ENCODE results near the gene PPME1.

Gene PPME1

DNA sequence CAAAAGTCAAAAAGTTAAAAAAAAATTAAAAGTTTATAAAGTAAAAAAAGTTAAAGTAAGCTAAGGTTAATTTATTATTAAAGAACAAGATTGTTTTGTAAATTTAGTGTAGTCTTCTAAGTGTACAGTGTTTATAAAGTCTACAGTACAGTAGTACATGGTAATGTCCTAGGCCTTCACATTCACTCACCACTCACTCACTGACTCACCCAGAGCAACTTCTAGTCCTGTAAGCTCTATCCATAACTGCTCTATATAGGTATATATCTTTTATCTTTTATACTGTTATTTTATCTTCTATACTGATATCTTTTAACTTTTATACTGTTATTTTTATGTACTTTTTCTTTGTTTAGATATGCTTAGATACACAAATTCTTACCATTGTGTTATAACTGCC is 11.4 kb upstream of the PPME1 start:
- DNase-seq (ENCODE audit: low read depth in 2 of 2) = no peak

GRCh38 chr11:74162681-74163467 is 8.2 kb upstream of the PPME1 start:
- no peak for DNase-seq (ENCODE audit: low read depth in 2 of 2)

DNA sequence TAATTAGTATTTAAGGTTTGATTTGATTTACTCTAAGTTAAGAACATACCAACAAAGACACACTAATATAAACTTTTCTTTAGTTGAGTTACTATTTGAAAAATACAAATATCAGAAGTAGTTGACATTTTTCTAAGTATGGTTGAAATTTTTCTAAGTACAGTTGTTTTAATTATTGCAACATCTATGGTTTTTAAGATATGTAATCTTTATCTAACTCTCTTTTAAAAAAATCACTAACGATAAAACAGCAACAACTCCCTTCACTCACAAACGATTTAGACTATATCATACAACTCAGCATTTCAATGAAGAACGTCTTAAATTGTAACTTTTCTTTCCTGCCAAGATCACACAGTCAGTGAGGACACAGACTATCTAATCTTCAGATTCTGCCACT is 2.3 kb upstream of the PPME1 start:
- no peak for DNase-seq (ENCODE audit: low read depth in 2 of 2)

GRCh38 chr11:74169738-74170458 is 1.2 kb upstream of the PPME1 start:
- DNase-seq (ENCODE audit: low read depth in 2 of 2) = no peak

GRCh38 chr11:74171630-74171968 is 510 bp downstream of the PPME1 start:
- no peak for DNase-seq (ENCODE audit: low read depth in 2 of 2)

- no peak for DNase-seq (ENCODE audit: low read depth in 2 of 2)
Observed at GRCh38 chr11:74171997-74172396, 908 bp downstream of the PPME1 start.

- DNase-seq (ENCODE audit: low read depth in 2 of 2) = no peak
Observed at GRCh38 chr11:74175920-74176319, 4.8 kb downstream of the PPME1 start.

- DNase-seq (ENCODE audit: low read depth in 2 of 2) = no peak
Observed at GRCh38 chr11:74179234-74180052, 8.4 kb downstream of the PPME1 start.

DNA sequence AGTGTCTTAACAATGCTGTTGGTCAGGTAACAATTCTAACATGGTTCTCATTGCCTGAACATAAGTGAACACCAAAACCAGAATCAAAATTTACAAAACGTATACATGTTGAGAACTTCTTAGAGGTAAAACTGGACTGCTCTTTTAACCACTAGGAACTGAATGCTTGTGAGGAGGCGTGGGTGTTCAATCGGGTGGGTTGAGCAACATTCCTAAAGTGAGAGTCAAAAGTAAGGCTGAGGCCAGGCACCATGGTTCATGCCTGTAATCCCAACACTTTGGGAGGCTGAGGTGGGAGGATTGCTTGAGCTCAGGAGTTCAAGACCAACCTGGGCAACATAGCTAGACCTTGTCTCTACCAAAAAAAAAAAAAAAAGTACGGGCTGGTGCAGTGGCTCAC is 11.5 kb downstream of the PPME1 start:
- DNase-seq (ENCODE audit: low read depth in 2 of 2) = no peak

DNA sequence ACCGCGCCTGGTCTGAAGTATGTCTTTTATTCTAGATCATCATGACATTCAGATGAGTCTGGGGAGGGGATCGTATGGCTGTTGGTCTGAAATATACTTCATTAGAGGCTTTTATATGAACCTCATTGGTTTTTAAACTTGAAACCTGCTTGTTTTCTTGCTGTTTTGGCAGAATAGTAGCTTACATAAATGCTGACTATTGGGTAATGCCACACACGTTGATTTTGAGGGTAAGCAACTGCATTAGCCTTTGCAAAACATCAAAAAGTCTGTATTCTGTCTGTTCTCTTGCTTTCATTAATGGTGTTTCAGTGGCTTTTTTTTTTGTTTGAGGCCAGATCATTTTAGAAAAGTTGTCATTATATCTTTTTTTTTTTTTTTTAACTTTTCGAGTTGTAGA is 14.2 kb downstream of the PPME1 start:
- DNase-seq (ENCODE audit: low read depth in 2 of 2) = no peak

DNA sequence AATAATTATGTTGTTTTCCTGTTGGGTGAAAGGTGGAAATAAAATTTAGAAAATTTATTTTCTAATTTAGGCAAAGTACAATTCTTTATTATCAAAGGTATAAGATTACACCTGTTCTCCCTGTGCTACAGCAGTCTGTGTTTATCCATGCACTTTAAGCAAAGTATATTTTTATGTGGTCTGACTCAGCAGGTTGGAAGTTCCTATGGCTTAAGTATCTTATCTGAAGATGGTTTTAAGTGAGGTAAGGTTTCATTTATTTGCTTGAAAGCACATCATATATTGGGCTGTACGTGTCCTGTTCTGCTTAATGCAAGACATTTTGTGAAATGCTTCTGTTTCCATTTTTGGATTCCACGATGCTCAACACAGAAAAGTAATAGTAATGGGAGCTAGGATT is 14.6 kb downstream of the PPME1 start:
- no peak for DNase-seq (ENCODE audit: low read depth in 2 of 2)

DNA sequence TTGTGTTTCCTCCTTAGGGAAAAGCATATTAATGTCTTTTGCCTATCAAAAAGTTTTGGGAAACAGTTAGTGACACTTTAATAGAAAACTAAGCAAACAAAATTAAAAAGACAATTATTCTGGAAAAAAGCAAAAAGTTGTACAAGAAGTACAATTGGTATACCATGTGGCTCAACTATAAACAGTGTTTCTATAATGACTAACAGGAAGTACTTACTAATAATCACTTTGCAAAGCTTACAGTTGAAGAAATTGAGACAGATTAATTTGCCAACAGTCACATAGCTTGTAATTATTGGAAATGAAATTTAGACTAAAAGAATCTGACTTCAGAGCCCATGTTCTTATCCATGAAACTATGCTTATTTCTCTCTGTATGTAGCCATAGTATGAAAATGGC is 24.7 kb downstream of the PPME1 start:
- DNase-seq (ENCODE audit: low read depth in 2 of 2) = no peak

DNA sequence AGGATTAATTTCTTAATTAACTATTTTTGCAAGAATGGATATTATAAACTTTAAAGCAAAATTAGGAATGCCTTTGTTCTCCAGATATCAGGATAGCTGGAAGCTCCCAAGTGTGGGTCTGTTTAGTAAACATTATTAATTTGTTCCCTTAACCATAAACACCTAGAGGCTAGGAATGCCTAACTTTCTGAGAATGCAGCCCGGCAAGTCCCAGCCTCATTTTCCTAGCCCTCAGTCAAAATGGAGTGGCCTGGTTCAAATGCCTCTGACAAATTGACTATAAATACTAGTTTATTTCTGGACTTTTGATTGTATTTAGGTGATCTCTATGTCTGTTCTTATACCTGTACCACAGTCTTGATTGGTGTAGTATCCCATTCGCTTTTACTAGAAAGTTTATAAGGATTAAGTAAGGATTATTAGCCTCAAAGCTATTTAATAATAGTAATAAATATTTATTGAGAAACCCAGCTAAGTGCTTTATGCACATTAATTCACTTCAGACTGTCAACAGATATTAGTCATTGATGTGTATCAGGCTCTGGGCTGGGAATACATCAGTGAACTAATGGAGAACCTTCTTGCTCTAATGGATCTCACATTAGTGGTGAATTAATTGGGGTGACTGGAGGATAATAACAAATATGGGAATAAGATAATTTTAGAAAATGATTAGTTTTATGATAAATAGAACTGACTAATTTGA is 25.8 kb downstream of the PPME1 start:
- no peak for DNase-seq (ENCODE audit: low read depth in 2 of 2)

GRCh38 chr11:74203966-74204365 is 32.9 kb downstream of the PPME1 start:
- no peak for DNase-seq (ENCODE audit: low read depth in 2 of 2)

GRCh38 chr11:74204701-74205100 is 33.6 kb downstream of the PPME1 start:
- DNase-seq (ENCODE audit: low read depth in 2 of 2) = no peak

GRCh38 chr11:74205181-74205580 is 34.1 kb downstream of the PPME1 start:
- no peak for DNase-seq (ENCODE audit: low read depth in 2 of 2)

DNA sequence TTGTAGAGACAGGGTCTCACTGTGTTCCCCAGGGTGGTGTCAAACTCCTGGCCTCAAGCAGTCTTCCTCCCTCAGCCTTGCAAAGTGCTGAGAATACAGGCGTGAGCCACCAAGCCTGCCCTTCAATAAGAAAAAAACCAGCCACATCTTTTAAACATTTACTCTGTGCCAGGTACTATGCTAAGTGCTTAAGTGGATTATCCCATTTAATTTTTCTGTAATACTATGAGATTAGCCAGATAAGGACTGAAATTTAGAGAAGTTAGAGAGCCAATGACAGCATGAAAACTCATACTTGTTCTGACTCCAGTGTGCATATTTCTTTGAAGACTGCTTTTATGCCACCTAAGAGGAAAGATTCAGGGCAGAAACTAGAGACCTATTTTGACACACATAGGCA is 35.7 kb downstream of the PPME1 start:
- no peak for DNase-seq (ENCODE audit: low read depth in 2 of 2)

DNA sequence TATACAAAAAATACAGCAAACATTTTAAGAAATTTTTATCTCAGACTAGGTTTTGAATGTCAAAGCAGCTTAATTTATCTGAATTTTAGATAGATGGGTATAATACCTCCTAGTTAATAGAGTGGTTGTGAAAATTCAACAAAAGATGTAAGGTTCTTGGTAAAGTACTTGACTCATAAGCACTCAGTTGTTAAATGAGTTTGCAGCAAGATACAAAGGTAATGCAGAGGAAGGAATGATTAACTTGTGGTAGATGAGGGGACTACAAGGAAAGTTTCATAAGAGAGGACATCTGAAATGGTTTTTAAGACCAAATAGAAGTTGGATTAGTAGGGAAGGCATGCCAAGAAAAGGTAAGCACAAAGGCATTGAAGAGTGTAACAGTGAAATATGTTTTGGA is 37.4 kb downstream of the PPME1 start:
- no peak for DNase-seq (ENCODE audit: low read depth in 2 of 2)

DNA sequence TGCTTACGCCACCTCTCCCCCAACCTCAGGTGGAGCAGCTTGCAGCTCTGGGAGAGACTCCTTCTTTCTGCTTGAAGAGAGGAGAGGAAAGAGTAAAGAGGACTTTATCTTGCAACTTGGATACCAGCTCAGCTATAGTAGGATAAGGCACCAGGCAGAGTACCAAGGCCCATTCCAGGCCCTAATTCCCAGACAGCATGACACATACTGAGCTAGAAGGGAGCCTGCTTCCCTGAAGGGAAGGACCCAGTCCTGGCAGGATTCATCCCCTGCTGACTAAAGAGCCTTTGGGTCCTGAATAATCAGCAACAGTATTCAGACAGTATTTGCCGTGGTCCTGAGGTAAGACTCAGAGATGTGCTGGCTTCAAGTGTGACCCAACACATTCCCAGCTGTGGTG is 41.4 kb downstream of the PPME1 start:
- DNase-seq (ENCODE audit: low read depth in 2 of 2) = no peak

- no peak for DNase-seq (ENCODE audit: low read depth in 2 of 2)
Observed at GRCh38 chr11:74220376-74220775, 49.3 kb downstream of the PPME1 start.

DNA sequence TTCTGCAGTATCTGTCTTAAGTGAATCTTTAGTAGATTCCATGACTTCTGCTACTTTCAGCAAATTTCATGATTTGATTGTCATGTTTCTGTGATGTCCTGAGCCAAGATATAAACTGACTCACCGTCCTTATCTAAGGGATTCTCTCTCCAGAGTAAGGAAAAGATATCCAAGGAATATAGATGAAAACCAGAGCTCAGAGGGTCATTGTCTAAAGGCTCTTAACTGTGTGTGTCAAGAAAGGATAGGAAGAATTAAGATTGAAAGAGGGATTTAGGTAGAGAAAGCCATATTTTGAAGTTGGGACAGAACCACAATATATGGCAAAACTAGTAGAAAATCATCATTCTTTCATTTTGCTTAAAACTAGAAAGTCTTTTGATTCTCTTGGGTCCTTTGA is 50.7 kb downstream of the PPME1 start:
- no peak for DNase-seq (ENCODE audit: low read depth in 2 of 2)

DNA sequence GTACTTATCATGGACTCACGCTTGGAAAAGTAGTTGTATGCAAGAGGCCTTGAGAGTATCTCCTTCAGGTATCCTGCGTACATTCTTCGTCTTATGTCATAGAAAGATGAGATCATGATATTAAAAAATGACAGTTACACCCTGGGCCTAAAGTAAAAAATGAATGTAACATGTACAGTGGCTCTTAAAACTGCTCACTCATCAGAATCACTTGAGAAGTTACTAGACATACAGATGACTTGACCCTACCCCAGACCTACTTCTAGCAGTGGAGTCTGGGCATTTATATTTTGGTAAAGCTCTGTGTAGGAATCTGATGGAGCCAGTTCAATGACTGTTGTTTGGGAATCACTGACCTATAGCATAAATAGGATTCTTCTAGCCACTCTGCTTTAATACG is 54.5 kb downstream of the PPME1 start:
- DNase-seq (ENCODE audit: low read depth in 2 of 2) = no peak

All from stimulated activated CD8-positive, alpha-beta memory T cell treated with anti-CD3 and anti-CD28 coated beads, Interleukin-2, amount 100 ng/mL, for 48 hours (primary cell).